Bronchial epithelial cell (primary cell): Measurements from ENCODE around the gene TCTN2. TPM values are rescaled to one million over a fixed set of nuclear protein-coding genes. Genes with fewer than 3 reads are reported as not detected.
A peak's percentile ranks its signal among the peaks of the same experiment; 100 is the strongest.

Source experiments
- DNase-seq: peaks from one replicate; pipeline ENCODE4 v3.0.0-alpha.2; 2010; ENCODE audit warnings: low read depth
- FAIRE-seq: peaks from 2 replicates; lab custom pipeline; 2011; peaks lifted over from hg19 to GRCh38; lab: Jason Lieb, UNC
- H3K27me3 ChIP-seq: 2 replicates; pipeline ENCODE4 v1.5.1; 2011; ENCODE audit warnings: low read length; ENCODE audit not compliant: control insufficient read depth, insufficient read depth
- H3K36me3 ChIP-seq: 2 replicates; pipeline ENCODE4 v1.5.1; 2011; ENCODE audit warnings: low read length; ENCODE audit not compliant: control insufficient read depth, insufficient read depth
- H3K4me3 ChIP-seq: 2 replicates; pipeline ENCODE4 v1.5.1; 2011; ENCODE audit warnings: mild to moderate bottlenecking, low read depth, low read length, control low read depth
- CTCF ChIP-seq: IDR thresholded peaks from 2 replicates; pipeline ENCODE4 v1.5.1; 2011; ENCODE audit warnings: mild to moderate bottlenecking, moderate library complexity, low read length, control low read depth, inconsistent platforms; ENCODE audit not compliant: insufficient read depth, severe bottlenecking
- total RNA-seq: library from RNA; depleted of rRNA; stranded (reverse); fragments of >200 nt; gene quantifications from 2 replicates; pipeline ENCODE4 v1.2.1, GENCODE V29; 2014

Gene TCTN2
- total RNA-seq, 1 donor from 2014 or later = 3.9 TPM

- no peak overlapping the region for H3K4me3 ChIP-seq
- peaks cover 13% of the 10 kb centered on the region for H3K36me3 ChIP-seq
- DNase-seq = no peak
- FAIRE-seq = no peak
- no peak for TF ChIP-seq CTCF
- no peaks in the 10 kb centered on the region for H3K27me3 ChIP-seq
Measured at GRCh38 chr12:123732251-123732650, 61.3 kb downstream of the TCTN2 start.

- Histone ChIP-seq H3K36me3 (peaks cover 13% of the 10 kb centered on the region), H3K27me3 (no peaks in the 10 kb centered on the region), H3K4me3 (no peak overlapping the region)
- FAIRE-seq = no peak
- DNase-seq = no peak
- no peak for TF ChIP-seq CTCF
Measured at GRCh38 chr12:123733229-123733628, 62.3 kb downstream of the TCTN2 start.

- Histone ChIP-seq H3K4me3 (no peak overlapping the region), H3K36me3 (peaks cover 14% of the 10 kb centered on the region), H3K27me3 (no peaks in the 10 kb centered on the region)
- FAIRE-seq = no peak
- no peak for DNase-seq
- no peak for TF ChIP-seq CTCF
Measured at GRCh38 chr12:123734268-123734667, 63.4 kb downstream of the TCTN2 start.

- H3K27me3 ChIP-seq = no peaks in the 10 kb centered on the region
- DNase-seq (no peak), FAIRE-seq (no peak)
- peaks cover 8% of the 10 kb centered on the region for H3K36me3 ChIP-seq
- no peak for TF ChIP-seq CTCF
- H3K4me3 ChIP-seq = no peak overlapping the region
Measured at GRCh38 chr12:123741937-123742572, 71.1 kb downstream of the TCTN2 start.

GRCh38 chr12:123743002-123743401 is 72.1 kb downstream of the TCTN2 start:
- no peaks in the 10 kb centered on the region for H3K27me3 ChIP-seq
- no peak overlapping the region for H3K4me3 ChIP-seq
- no peak for FAIRE-seq
- no peak for TF ChIP-seq CTCF
- DNase-seq = no peak
- peaks cover 8% of the 10 kb centered on the region for H3K36me3 ChIP-seq

- Histone ChIP-seq H3K36me3 (peaks cover 5% of the 10 kb centered on the region), H3K4me3 (no peak overlapping the region), H3K27me3 (no peaks in the 10 kb centered on the region)
- no peak for DNase-seq
- FAIRE-seq = no peak
- peak; percentile 7 for TF ChIP-seq CTCF
Measured at GRCh38 chr12:123744836-123745235, 73.9 kb downstream of the TCTN2 start.
